A673 (cell line): ENCODE data around the gene DLG2. TPM values are rescaled to one million over a fixed set of nuclear protein-coding genes. Genes with fewer than 3 reads are reported as not detected.

Source experiments
- BruUV-seq: library from RNA; stranded (reverse); fragments of 400-500 nt; replicated peaks from 2 replicates; lab custom pipeline; 2021; lab: Mats Ljungman, UMichigan
- CTCF ChIA-PET: fragments of 300-600 bp; sonication (Branson Sonifier 250); formaldehyde crosslinking; loops from one replicate; lab custom pipeline; 2022; ENCODE audit warnings: antibody characterized with exemption; lab: Charles Lee
- POLR2A ChIA-PET: fragments of 300-600 bp; sonication (Branson Sonifier 250); formaldehyde crosslinking; loops from one replicate; lab custom pipeline; 2022; ENCODE audit warnings: antibody characterized with exemption; ENCODE audit not compliant: low non-redundant PET; lab: Charles Lee
- DNase-seq: peaks from one replicate; pipeline ENCODE4 v3.0.0-alpha.2; 2015; ENCODE audit warnings: low spot score
- H3K27ac ChIP-seq: fragments of 200-600 bp; sonication (generic); 2 replicates; pipeline ENCODE4 v1.5.1; 2016; ENCODE audit warnings: mixed run types, low read depth, mild to moderate bottlenecking, mixed read lengths, antibody characterized with exemption, low read length; ENCODE audit not compliant: poor library complexity, severe bottlenecking
- H3K27me3 ChIP-seq: fragments of 200-600 bp; sonication (generic); replicated peaks from 2 replicates; pipeline ENCODE4 v1.6.1; 2017; ENCODE audit warnings: mixed run types, low read depth, mild to moderate bottlenecking, mixed read lengths, antibody characterized with exemption, low read length; ENCODE audit not compliant: insufficient read depth, poor library complexity
- H3K36me3 ChIP-seq: fragments of 200-600 bp; sonication (generic); 2 replicates; pipeline ENCODE4 v1.6.1; 2016; ENCODE audit warnings: mixed run types, mild to moderate bottlenecking, mixed read lengths, antibody characterized with exemption, low read length; ENCODE audit not compliant: insufficient read depth, poor library complexity, severe bottlenecking
- H3K4me1 ChIP-seq: fragments of 200-600 bp; sonication (generic); 2 replicates; pipeline ENCODE4 v1.6.1; 2017; ENCODE audit warnings: mixed run types, mild to moderate bottlenecking, mixed read lengths, antibody characterized with exemption, low read length; ENCODE audit not compliant: insufficient read depth, poor library complexity, severe bottlenecking
- H3K4me3 ChIP-seq: fragments of 200-600 bp; sonication (generic); 2 replicates; pipeline ENCODE4 v1.5.1; 2016; ENCODE audit warnings: low read depth, mixed run types, mild to moderate bottlenecking, mixed read lengths, low read length; ENCODE audit not compliant: poor library complexity, severe bottlenecking
- H3K9me3 ChIP-seq: fragments of 200-600 bp; sonication (generic); 2 replicates; pipeline ENCODE4 v1.6.1; 2016; ENCODE audit warnings: mixed run types, low read depth, mild to moderate bottlenecking, mixed read lengths, antibody characterized with exemption, low read length; ENCODE audit not compliant: poor library complexity, severe bottlenecking
- CTCF ChIP-seq: fragments of 300-800, 200-600 bp; sonication (generic); conservative IDR thresholded peaks from 2 replicates; pipeline ENCODE4 v1.5.1; 2017; ENCODE audit warnings: low read depth, mild to moderate bottlenecking, antibody characterized with exemption, low read length, moderate library complexity, mixed read lengths
- EZH2 ChIP-seq: fragments of 200-600 bp; sonication (generic); IDR thresholded peaks from 2 replicates; pipeline ENCODE4 v1.6.1; 2017; ENCODE audit warnings: borderline replicate concordance, low read depth, mild to moderate bottlenecking, mixed read lengths, antibody characterized with exemption, low read length; ENCODE audit not compliant: poor library complexity, severe bottlenecking
- intact Hi-C: fragments of 100-400 bp; cut with micrococcal nuclease; formaldehyde crosslinking; loops from one replicate; pipeline ENCODE4 v1.10.0; 2022; ENCODE audit not compliant: unreplicated experiment
- total RNA-seq: library from RNA; stranded (reverse); gene quantifications from 2 replicates; pipeline ENCODE4 v1.2.3, GENCODE V29; 2021

DLG2 gene
- total RNA-seq, 1 experiment from 2014 or later, result 277 TPM

GRCh38 chr11:83663446-83663845 is 1963.7 kb downstream of the DLG2 start:
- H3K4me3 ChIP-seq, result no peak overlapping the region
- no peak for TF ChIP-seq CTCF
- TF ChIP-seq EZH2, result no peak
- CTCF ChIA-PET, result interaction anchor here (0.7 kb wide), 1 partner anchor 60 kb away, joined by 3 read pairs; no protein-coding TSS in a partner anchor

GRCh38 chr11:83662494-83662893 is 1964.7 kb downstream of the DLG2 start:
- no TSS peak for BruUV-seq
- TF ChIP-seq EZH2, result no peak
- no peak for TF ChIP-seq CTCF

More at GRCh38 chr11:83663446-83663845, 1963.7 kb downstream of the DLG2 start:
- intact Hi-C loops, result no loop called here
- Histone ChIP-seq H3K27ac (peak overlapping the region; percentile 6), H3K9me3 (no peaks in the 10 kb centered on the region), H3K4me1 (peaks cover 75% of the 10 kb centered on the region), H3K27me3 (no peaks in the 10 kb centered on the region), H3K36me3 (peaks cover 60% of the 10 kb centered on the region)
- BruUV-seq, result no TSS peak
- DNase-seq, result peak; percentile 46
- POLR2A ChIA-PET, result no interaction called here

GRCh38 chr11:83661491-83662350 is 1965.4 kb downstream of the DLG2 start:
- POLR2A ChIA-PET, result interaction anchor here (0.8 kb wide), 1 partner anchor 72 kb away, joined by 3 read pairs; no protein-coding TSS in a partner anchor
- no TSS peak for BruUV-seq
- H3K9me3 ChIP-seq, result no peaks in the 10 kb centered on the region

More at GRCh38 chr11:83662494-83662893, 1964.7 kb downstream of the DLG2 start:
- no peak overlapping the region for H3K4me3 ChIP-seq
- intact Hi-C loops, result no loop called here
- H3K36me3 ChIP-seq, result peaks cover 61% of the 10 kb centered on the region
- ChIA-PET POLR2A (interaction anchor here (0.8 kb wide), 1 partner anchor 71 kb away, joined by 3 read pairs; no protein-coding TSS in a partner anchor), CTCF (no interaction called here)
- no peaks in the 10 kb centered on the region for H3K27me3 ChIP-seq
- H3K9me3 ChIP-seq, result no peaks in the 10 kb centered on the region
- H3K27ac ChIP-seq, result peak overlapping the region; percentile 20
- peaks cover 76% of the 10 kb centered on the region for H3K4me1 ChIP-seq
- no peak for DNase-seq

More at GRCh38 chr11:83661491-83662350, 1965.4 kb downstream of the DLG2 start:
- no peak overlapping the region for H3K4me3 ChIP-seq
- DNase-seq, result no peak
- CTCF ChIA-PET, result no interaction called here
- intact Hi-C loops, result no loop called here
- H3K4me1 ChIP-seq, result peaks cover 73% of the 10 kb centered on the region
- H3K27ac ChIP-seq, result no peak overlapping the region
- H3K27me3 ChIP-seq, result no peaks in the 10 kb centered on the region
- TF ChIP-seq EZH2 (no peak), CTCF (no peak)
- H3K36me3 ChIP-seq, result peaks cover 53% of the 10 kb centered on the region
